ENCODE measurements around the gene CLEC19A. TPM values are rescaled to one million over a fixed set of nuclear protein-coding genes. Genes with fewer than 3 reads are reported as not detected.

Gene CLEC19A
- total RNA-seq, 2 experiments from 2014 or later, result not detected

- DNase-seq, result no peak
- peaks cover 12% of the 10 kb centered on the region for H3K9me3 Mint-ChIP-seq (ENCODE audit: low read depth)
- H3K4me3 Mint-ChIP-seq, result no peak overlapping the region
- no peak overlapping the region for H3K27ac Mint-ChIP-seq
- no peaks in the 10 kb centered on the region for H3K36me3 Mint-ChIP-seq
- no peak for ATAC-seq
- CTCF ChIA-PET, result no interaction called here
- no peaks in the 10 kb centered on the region for H3K4me1 Mint-ChIP-seq
- H3K27me3 Mint-ChIP-seq, result no peaks in the 10 kb centered on the region
These were observed 20.1 kb upstream of the CLEC19A start for GRCh38 chr16:19265380-19265930.

GRCh38 chr16:19266774-19267173 lies 18.8 kb upstream of the CLEC19A start:
- ATAC-seq, result no peak
- Mint-ChIP-seq H3K4me3 (no peak overlapping the region), H3K36me3 (no peaks in the 10 kb centered on the region), H3K9me3 (ENCODE audit: low read depth) (peaks cover 12% of the 10 kb centered on the region), H3K27me3 (no peaks in the 10 kb centered on the region), H3K4me1 (no peaks in the 10 kb centered on the region), H3K27ac (no peak overlapping the region)
- CTCF ChIA-PET, result no interaction called here
- DNase-seq, result no peak

- no peak for DNase-seq
- CTCF ChIA-PET, result no interaction called here
- H3K4me3 Mint-ChIP-seq, result no peak overlapping the region
- H3K36me3 Mint-ChIP-seq, result no peaks in the 10 kb centered on the region
- no peaks in the 10 kb centered on the region for H3K27me3 Mint-ChIP-seq
- ATAC-seq, result no peak
- H3K27ac Mint-ChIP-seq, result no peak overlapping the region
- H3K4me1 Mint-ChIP-seq, result no peaks in the 10 kb centered on the region
- H3K9me3 Mint-ChIP-seq (ENCODE audit: low read depth), result peaks cover 12% of the 10 kb centered on the region
These were observed 16.4 kb upstream of the CLEC19A start for GRCh38 chr16:19269098-19269497.

GRCh38 chr16:19274165-19274797 lies 11.2 kb upstream of the CLEC19A start:
- H3K36me3 Mint-ChIP-seq, result no peaks in the 10 kb centered on the region
- CTCF ChIA-PET, result no interaction called here
- no peak for ATAC-seq
- no peak overlapping the region for H3K4me3 Mint-ChIP-seq
- H3K4me1 Mint-ChIP-seq, result no peaks in the 10 kb centered on the region
- H3K27ac Mint-ChIP-seq, result no peak overlapping the region
- no peaks in the 10 kb centered on the region for H3K27me3 Mint-ChIP-seq
- H3K9me3 Mint-ChIP-seq (ENCODE audit: low read depth), result no peaks in the 10 kb centered on the region
- no peak for DNase-seq

- no peak for ATAC-seq
- Mint-ChIP-seq H3K4me1 (no peaks in the 10 kb centered on the region), H3K27me3 (no peaks in the 10 kb centered on the region), H3K36me3 (no peaks in the 10 kb centered on the region), H3K4me3 (no peak overlapping the region), H3K27ac (no peak overlapping the region), H3K9me3 (ENCODE audit: low read depth) (no peaks in the 10 kb centered on the region)
- CTCF ChIA-PET, result no interaction called here
- DNase-seq, result no peak
These were observed 7.1 kb upstream of the CLEC19A start for GRCh38 chr16:19278403-19278802.

GRCh38 chr16:19281246-19281645 lies 4.3 kb upstream of the CLEC19A start:
- Mint-ChIP-seq H3K27me3 (no peaks in the 10 kb centered on the region), H3K4me1 (no peaks in the 10 kb centered on the region), H3K4me3 (no peak overlapping the region), H3K36me3 (no peaks in the 10 kb centered on the region), H3K27ac (no peak overlapping the region), H3K9me3 (ENCODE audit: low read depth) (no peaks in the 10 kb centered on the region)
- CTCF ChIA-PET, result no interaction called here
- ATAC-seq (no peak), DNase-seq (no peak)

- DNase-seq (no peak), ATAC-seq (no peak)
- Mint-ChIP-seq H3K9me3 (ENCODE audit: low read depth) (no peaks in the 10 kb centered on the region), H3K4me1 (no peaks in the 10 kb centered on the region), H3K27ac (no peak overlapping the region), H3K27me3 (no peaks in the 10 kb centered on the region), H3K36me3 (no peaks in the 10 kb centered on the region), H3K4me3 (no peak overlapping the region)
- CTCF ChIA-PET, result no interaction called here
These were observed 3.4 kb upstream of the CLEC19A start for GRCh38 chr16:19282101-19282500.

- Mint-ChIP-seq H3K36me3 (no peaks in the 10 kb centered on the region), H3K27me3 (no peaks in the 10 kb centered on the region), H3K9me3 (ENCODE audit: low read depth) (no peaks in the 10 kb centered on the region), H3K27ac (no peak overlapping the region), H3K4me3 (no peak overlapping the region), H3K4me1 (no peaks in the 10 kb centered on the region)
- CTCF ChIA-PET, result no interaction called here
- ATAC-seq, result no peak
- no peak for DNase-seq
These were observed 1.9 kb upstream of the CLEC19A start for GRCh38 chr16:19283637-19284036.

- H3K4me1 Mint-ChIP-seq, result no peaks in the 10 kb centered on the region
- no peaks in the 10 kb centered on the region for H3K36me3 Mint-ChIP-seq
- DNase-seq, result no peak
- CTCF ChIA-PET, result no interaction called here
- no peak for ATAC-seq
- no peak overlapping the region for H3K4me3 Mint-ChIP-seq
- H3K9me3 Mint-ChIP-seq (ENCODE audit: low read depth), result no peaks in the 10 kb centered on the region
- no peaks in the 10 kb centered on the region for H3K27me3 Mint-ChIP-seq
- no peak overlapping the region for H3K27ac Mint-ChIP-seq
These were observed 1.3 kb upstream of the CLEC19A start for GRCh38 chr16:19284207-19284606.

- no peak for ATAC-seq
- CTCF ChIA-PET, result no interaction called here
These were observed 1.3 kb downstream of the CLEC19A start for GRCh38 chr16:19286827-19287226.

GRCh38 chr16:19287241-19287640 lies 1.7 kb downstream of the CLEC19A start:
- H3K27me3 Mint-ChIP-seq, result no peaks in the 10 kb centered on the region
- no peak overlapping the region for H3K4me3 Mint-ChIP-seq
- CTCF ChIA-PET, result no interaction called here
- H3K36me3 Mint-ChIP-seq, result no peaks in the 10 kb centered on the region
- H3K4me1 Mint-ChIP-seq, result no peaks in the 10 kb centered on the region
- no peak for ATAC-seq
- H3K27ac Mint-ChIP-seq, result no peak overlapping the region
- DNase-seq, result no peak
- no peaks in the 10 kb centered on the region for H3K9me3 Mint-ChIP-seq (ENCODE audit: low read depth)

More at GRCh38 chr16:19286827-19287226, 1.3 kb downstream of the CLEC19A start:
- Mint-ChIP-seq H3K36me3 (no peaks in the 10 kb centered on the region), H3K9me3 (ENCODE audit: low read depth) (no peaks in the 10 kb centered on the region), H3K27me3 (no peaks in the 10 kb centered on the region), H3K4me1 (no peaks in the 10 kb centered on the region), H3K27ac (no peak overlapping the region), H3K4me3 (no peak overlapping the region)
- no peak for DNase-seq

- H3K27ac Mint-ChIP-seq, result no peak overlapping the region
- peaks cover 1% of the 10 kb centered on the region for H3K4me1 Mint-ChIP-seq
- no peaks in the 10 kb centered on the region for H3K9me3 Mint-ChIP-seq (ENCODE audit: low read depth)
- ATAC-seq (no peak), DNase-seq (no peak)
- no peaks in the 10 kb centered on the region for H3K36me3 Mint-ChIP-seq
- no peak overlapping the region for H3K4me3 Mint-ChIP-seq
- H3K27me3 Mint-ChIP-seq, result no peaks in the 10 kb centered on the region
- CTCF ChIA-PET, result no interaction called here
These were observed 3.6 kb downstream of the CLEC19A start for GRCh38 chr16:19288872-19289799.

GRCh38 chr16:19289811-19290485 lies 4.4 kb downstream of the CLEC19A start:
- no peaks in the 10 kb centered on the region for H3K27me3 Mint-ChIP-seq
- CTCF ChIA-PET, result no interaction called here
- ATAC-seq (no peak), DNase-seq (no peak)
- H3K9me3 Mint-ChIP-seq (ENCODE audit: low read depth), result no peaks in the 10 kb centered on the region
- H3K4me3 Mint-ChIP-seq, result no peak overlapping the region
- peaks cover 3% of the 10 kb centered on the region for H3K4me1 Mint-ChIP-seq
- no peak overlapping the region for H3K27ac Mint-ChIP-seq
- no peaks in the 10 kb centered on the region for H3K36me3 Mint-ChIP-seq
